DMS114 treated with DMSO at 0.1 percent for 48 hours (cell line): ENCODE data around the gene GATAD2B.
"Not testable (repeated sequence)": the region's sequence is repeated elsewhere in the genome, so short reads cannot be mapped to it uniquely, and the experiment has no call there.

Experiments used
- DNase-seq: peaks from one replicate; lab custom pipeline; 2025; ENCODE audit not compliant: unreplicated experiment; lab: John Stamatoyannopoulos, UW

GATAD2B gene

GRCh38 chr1:153798468-153798780 lies 124.3 kb downstream of the GATAD2B start:
- DNase-seq, result no peak

GRCh38 chr1:153796786-153797659 lies 125.7 kb downstream of the GATAD2B start:
- DNase-seq, result peak; percentile 56

- DNase-seq, result no peak
Observed at GRCh38 chr1:153795934-153796785, 126.6 kb downstream of the GATAD2B start.

GRCh38 chr1:153795330-153795837 lies 127.4 kb downstream of the GATAD2B start:
- DNase-seq, result no peak

GRCh38 chr1:153794624-153795329 lies 128.0 kb downstream of the GATAD2B start:
- no peak for DNase-seq

GRCh38 chr1:153793973-153794615 lies 128.7 kb downstream of the GATAD2B start:
- DNase-seq, result no peak

- DNase-seq, result no peak
Observed at GRCh38 chr1:153793261-153793972, 129.4 kb downstream of the GATAD2B start.

- no peak for DNase-seq
Observed at GRCh38 chr1:153792631-153793041, 130.1 kb downstream of the GATAD2B start.

- no peak for DNase-seq
Observed at GRCh38 chr1:153791648-153792253, 131.0 kb downstream of the GATAD2B start.

- DNase-seq, result no peak
Observed at GRCh38 chr1:153790966-153791647, 131.7 kb downstream of the GATAD2B start.

GRCh38 chr1:153790313-153790965 lies 132.3 kb downstream of the GATAD2B start:
- no peak for DNase-seq

- no peak for DNase-seq
Observed at GRCh38 chr1:153789478-153790034, 133.2 kb downstream of the GATAD2B start.

GRCh38 chr1:153786038-153786790 lies 136.6 kb downstream of the GATAD2B start:
- no peak for DNase-seq

- DNase-seq, result peak; percentile 92
Observed at GRCh38 chr1:153783233-153784190, 139.3 kb downstream of the GATAD2B start.

- not testable (repeated sequence) for DNase-seq
Observed at GRCh38 chr1:153782648-153783047, 140.1 kb downstream of the GATAD2B start.

- DNase-seq, result no peak
Observed at GRCh38 chr1:153780551-153780950, 142.2 kb downstream of the GATAD2B start.
